MCF 10A (cell line): ENCODE results near the gene C1QA. TPM values are rescaled to one million over a fixed set of nuclear protein-coding genes. Genes with fewer than 3 reads are reported as not detected.

Experiments
- BruUV-seq: library from RNA; stranded (reverse); fragments of 400-500 nt; replicated peaks from 2 replicates; lab custom pipeline; 2021; lab: Mats Ljungman, UMichigan
- CTCF ChIA-PET: fragments of 300-600 bp; sonication (Branson Sonifier 250); formaldehyde crosslinking; extraction: SDS; loops from one replicate; lab custom pipeline; 2021; ENCODE audit warnings: antibody characterized with exemption, inconsistent platforms; lab: Yijun Ruan, JAX
- POLR2A ChIA-PET: fragments of 300-600, 350-650 bp; sonication (Branson Sonifier 250); formaldehyde crosslinking; extraction: SDS; loops from one replicate; lab custom pipeline; 2020; ENCODE audit warnings: antibody characterized with exemption, inconsistent platforms; lab: Yijun Ruan, JAX
- DNase-seq: peaks from one replicate; pipeline ENCODE4 v3.0.0-alpha.2; 2018; ENCODE audit not compliant: unreplicated experiment
- H3K27ac Mint-ChIP-seq: one replicate; pipeline ENCODE4 v1.8.0; 2022; ENCODE audit warnings: mild to moderate bottlenecking, low read depth, mixed read lengths; ENCODE audit not compliant: unreplicated experiment
- H3K27me3 Mint-ChIP-seq: one replicate; pipeline ENCODE4 v1.8.0; 2022; ENCODE audit warnings: mixed read lengths; ENCODE audit not compliant: insufficient read depth, unreplicated experiment
- H3K36me3 Mint-ChIP-seq: one replicate; pipeline ENCODE4 v1.8.0; 2022; ENCODE audit warnings: mild to moderate bottlenecking, moderate library complexity, mixed read lengths; ENCODE audit not compliant: insufficient read depth, unreplicated experiment
- H3K4me1 Mint-ChIP-seq: one replicate; pipeline ENCODE4 v1.8.0; 2022; ENCODE audit warnings: mixed read lengths; ENCODE audit not compliant: insufficient read depth, unreplicated experiment
- H3K4me3 Mint-ChIP-seq: one replicate; pipeline ENCODE4 v1.8.0; 2022; ENCODE audit warnings: mild to moderate bottlenecking, moderate library complexity, mixed read lengths; ENCODE audit not compliant: unreplicated experiment
- H3K9me3 Mint-ChIP-seq: one replicate; pipeline ENCODE4 v1.8.0; 2022; ENCODE audit warnings: mixed read lengths; ENCODE audit not compliant: unreplicated experiment
- CTCF ChIP-seq: fragments of 200-600 bp; IDR thresholded peaks from one replicate; pipeline ENCODE4 v1.8.0; 2022; ENCODE audit warnings: antibody characterized with exemption, mild to moderate bottlenecking; ENCODE audit not compliant: unreplicated experiment
- intact Hi-C: fragments of 100-400 bp; cut with micrococcal nuclease; formaldehyde crosslinking; loops from 2 replicates; pipeline ENCODE4 v1.14.1; 2022
- total RNA-seq: library from RNA; stranded (reverse); gene quantifications from 2 replicates; pipeline ENCODE4 v1.2.3, GENCODE V29; 2022

The C1QA gene
- total RNA-seq, 1 experiment from 2014 or later: not detected

GRCh38 chr1:22621761-22622160 is 14.7 kb upstream of the C1QA start:
- no peak overlapping the region for H3K27ac Mint-ChIP-seq
- no TSS peak for BruUV-seq
- ChIA-PET CTCF (interaction anchor here (0.6 to 1.9 kb wide), 2 partner anchors 21 to 210 kb away, joined by 3 to 4 read pairs; no protein-coding TSS in a partner anchor), POLR2A (no interaction called here)
- DNase-seq: no peak
- H3K4me3 Mint-ChIP-seq: no peak overlapping the region
- intact Hi-C loops: no loop called here
- H3K4me1 Mint-ChIP-seq: no peaks in the 10 kb centered on the region
- TF ChIP-seq CTCF: no peak
- H3K9me3 Mint-ChIP-seq: no peaks in the 10 kb centered on the region
- peaks cover 91% of the 10 kb centered on the region for H3K27me3 Mint-ChIP-seq
- H3K36me3 Mint-ChIP-seq: no peaks in the 10 kb centered on the region

GRCh38 chr1:22625262-22625925 is 11.0 kb upstream of the C1QA start:
- H3K27me3 Mint-ChIP-seq: peaks cover 94% of the 10 kb centered on the region
- BruUV-seq: no TSS peak
- no peak overlapping the region for H3K4me3 Mint-ChIP-seq
- peak; percentile 19 for DNase-seq
- ChIA-PET POLR2A (no interaction called here), CTCF (interaction anchor here (0.5 to 0.7 kb wide), 2 partner anchors 16 to 132 kb away, joined by 3 to 4 read pairs; no protein-coding TSS in a partner anchor)
- intact Hi-C loops: no loop called here
- no peaks in the 10 kb centered on the region for H3K36me3 Mint-ChIP-seq
- H3K27ac Mint-ChIP-seq: no peak overlapping the region
- TF ChIP-seq CTCF: no peak
- no peaks in the 10 kb centered on the region for H3K4me1 Mint-ChIP-seq
- no peaks in the 10 kb centered on the region for H3K9me3 Mint-ChIP-seq

GRCh38 chr1:22626237-22627157 is 9.9 kb upstream of the C1QA start:
- ChIA-PET POLR2A (no interaction called here), CTCF (interaction anchor here (0.5 kb wide), 1 partner anchor 15 kb away, joined by 3 read pairs; no protein-coding TSS in a partner anchor)
- intact Hi-C loops: no loop called here
- TF ChIP-seq CTCF: no peak
- H3K27me3 Mint-ChIP-seq: peaks cover 90% of the 10 kb centered on the region
- no TSS peak for BruUV-seq
- H3K27ac Mint-ChIP-seq: no peak overlapping the region
- no peaks in the 10 kb centered on the region for H3K36me3 Mint-ChIP-seq
- H3K4me3 Mint-ChIP-seq: no peak overlapping the region
- no peaks in the 10 kb centered on the region for H3K9me3 Mint-ChIP-seq
- H3K4me1 Mint-ChIP-seq: no peaks in the 10 kb centered on the region
- DNase-seq: no peak

- DNase-seq: no peak
- BruUV-seq: no TSS peak
- ChIA-PET CTCF (no interaction called here), POLR2A (no interaction called here)
- TF ChIP-seq CTCF: no peak
- Mint-ChIP-seq H3K36me3 (no peaks in the 10 kb centered on the region), H3K9me3 (no peaks in the 10 kb centered on the region), H3K4me1 (no peaks in the 10 kb centered on the region), H3K27ac (no peak overlapping the region), H3K4me3 (no peak overlapping the region), H3K27me3 (peaks cover 90% of the 10 kb centered on the region)
- intact Hi-C loops: no loop called here
Observed at GRCh38 chr1:22627331-22627730, 9.1 kb upstream of the C1QA start.
